Head of caudate nucleus (tissue), 42 donors: ENCODE data around the gene CEP97.
"Not testable (repeated sequence)": the region's sequence is repeated elsewhere in the genome, so short reads cannot be mapped to it uniquely, and the experiment has no call there.

Source experiments
- DNase-seq, 42 donors: peaks; one replicate each; pipeline versions ENCODE4 v3.0.0 to v3.0.0-alpha.2; 2020 to 2021; ENCODE audit warnings: mixed read lengths in 7 of 42
- intact Hi-C: fragments of 100-400 bp; cut with DNase I; formaldehyde crosslinking; loops from one replicate; pipeline ENCODE4 v1.15.0; 2022

CEP97 gene, protein sequence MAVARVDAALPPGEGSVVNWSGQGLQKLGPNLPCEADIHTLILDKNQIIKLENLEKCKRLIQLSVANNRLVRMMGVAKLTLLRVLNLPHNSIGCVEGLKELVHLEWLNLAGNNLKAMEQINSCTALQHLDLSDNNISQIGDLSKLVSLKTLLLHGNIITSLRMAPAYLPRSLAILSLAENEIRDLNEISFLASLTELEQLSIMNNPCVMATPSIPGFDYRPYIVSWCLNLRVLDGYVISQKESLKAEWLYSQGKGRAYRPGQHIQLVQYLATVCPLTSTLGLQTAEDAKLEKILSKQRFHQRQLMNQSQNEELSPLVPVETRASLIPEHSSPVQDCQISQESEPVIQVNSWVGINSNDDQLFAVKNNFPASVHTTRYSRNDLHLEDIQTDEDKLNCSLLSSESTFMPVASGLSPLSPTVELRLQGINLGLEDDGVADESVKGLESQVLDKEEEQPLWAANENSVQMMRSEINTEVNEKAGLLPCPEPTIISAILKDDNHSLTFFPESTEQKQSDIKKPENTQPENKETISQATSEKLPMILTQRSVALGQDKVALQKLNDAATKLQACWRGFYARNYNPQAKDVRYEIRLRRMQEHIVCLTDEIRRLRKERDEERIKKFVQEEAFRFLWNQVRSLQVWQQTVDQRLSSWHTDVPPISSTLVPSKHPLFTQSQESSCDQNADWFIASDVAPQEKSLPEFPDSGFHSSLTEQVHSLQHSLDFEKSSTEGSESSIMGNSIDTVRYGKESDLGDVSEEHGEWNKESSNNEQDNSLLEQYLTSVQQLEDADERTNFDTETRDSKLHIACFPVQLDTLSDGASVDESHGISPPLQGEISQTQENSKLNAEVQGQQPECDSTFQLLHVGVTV

DNA sequence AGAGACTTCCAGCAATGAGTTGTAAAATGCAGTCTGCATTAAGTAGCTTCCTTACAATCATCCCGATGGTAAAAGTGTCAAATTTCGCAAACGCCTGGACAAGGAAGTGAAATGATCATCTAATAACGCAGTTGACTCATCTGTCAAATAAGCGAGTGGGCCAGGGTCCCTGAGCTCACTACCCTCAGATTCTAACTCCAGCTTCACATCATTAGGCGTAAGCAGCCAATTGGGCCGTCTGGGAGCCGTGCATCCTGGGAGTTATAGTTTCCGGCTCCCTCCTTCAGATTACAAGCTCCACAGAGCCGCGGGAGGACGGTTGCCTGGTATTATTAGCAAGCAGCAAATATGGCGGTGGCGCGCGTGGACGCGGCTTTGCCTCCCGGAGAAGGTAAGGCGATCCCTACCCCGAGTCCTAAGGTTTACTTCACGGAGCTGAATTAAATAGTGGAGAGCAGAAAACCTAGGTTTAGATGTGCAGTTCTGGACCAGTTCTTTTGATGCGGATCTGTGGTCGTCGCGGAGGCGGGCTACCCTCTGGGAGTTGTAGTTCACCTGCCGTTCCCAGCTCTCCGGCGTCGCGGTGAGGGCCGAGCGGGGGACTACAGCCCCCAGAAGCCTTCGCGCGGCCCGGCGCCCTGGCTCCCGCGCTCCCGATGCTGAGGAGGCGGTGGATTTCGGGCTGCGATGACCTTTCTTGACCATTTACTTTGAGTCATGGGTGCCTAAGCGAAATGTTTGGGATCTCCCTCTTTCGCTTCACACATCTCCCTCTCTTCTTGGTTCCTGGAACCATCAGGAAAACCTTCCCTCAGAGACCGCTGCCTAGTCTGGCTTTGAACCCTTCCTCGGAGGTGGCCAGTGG lies at the start of gene CEP97:
CEP97 (plus strand) TSS at position 286 of the 865 bp plus-strand sequence; CDS start at position 349, 63 bp downstream.
- intact Hi-C loops: loop anchor here (10.0 kb wide), 1 partner anchor 60 kb away; no protein-coding TSS in a partner anchor
- DNase-seq: peak; percentile 86 to 98 (median 94)

DNA sequence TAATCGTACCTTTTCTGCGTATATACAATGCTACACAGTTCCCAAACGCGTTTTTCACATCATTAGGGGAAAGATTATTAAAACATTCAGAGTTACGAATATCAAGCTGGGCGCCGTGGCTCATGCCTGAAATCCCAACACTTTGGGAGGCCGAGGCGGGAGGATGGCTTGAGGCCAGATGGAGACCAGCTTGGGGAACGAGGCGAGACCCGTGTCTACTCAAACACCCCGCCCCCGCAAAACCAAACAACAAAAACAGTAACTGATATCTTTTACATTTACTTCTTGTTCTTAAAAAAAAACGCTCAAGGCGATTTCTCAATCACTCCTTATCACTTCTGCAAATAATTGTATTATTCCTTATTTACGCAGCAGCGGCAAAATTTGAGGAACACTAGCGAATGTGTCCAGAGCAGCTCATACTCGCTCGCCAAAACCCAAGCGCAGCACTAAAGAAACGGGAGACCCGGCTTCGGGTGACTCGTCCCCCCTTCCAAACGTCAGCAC lies 48.7 kb upstream of the CEP97 start:
- DNase-seq: peak in 6 of 42 donors; percentile 13 to 58 (median 32)
- intact Hi-C loops: loop anchor here (5.0 kb wide), 1 partner anchor 172 kb away; the partner anchor contains the start of gene NFKBIZ

DNA sequence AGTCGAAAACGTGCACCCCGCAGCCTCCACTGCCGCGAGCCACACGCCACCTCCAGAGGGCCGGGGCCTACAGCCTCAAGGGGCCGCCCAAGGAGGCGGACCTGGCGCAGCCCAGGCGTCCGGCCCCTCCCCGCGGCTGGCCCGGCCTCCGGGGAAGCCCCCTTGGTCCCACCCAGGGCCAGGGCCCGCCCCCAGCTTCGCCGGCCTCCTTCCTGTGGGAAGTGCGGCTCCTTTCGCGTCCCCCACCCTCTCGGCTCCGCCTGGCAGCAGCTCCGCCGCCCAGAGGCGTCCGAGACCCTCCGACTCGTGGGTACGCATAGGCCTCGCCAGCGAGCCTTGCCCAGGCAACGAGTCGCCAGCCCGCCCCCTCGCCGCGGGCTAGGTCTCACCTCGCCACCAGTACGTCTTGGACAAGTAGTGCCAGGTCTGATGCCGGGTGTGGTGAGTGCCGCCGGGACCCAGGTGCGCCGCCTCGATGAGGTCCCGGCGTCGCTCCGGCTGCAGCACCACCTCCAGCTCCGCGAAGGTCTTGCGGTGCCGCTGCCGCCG lies 48.1 kb upstream of the CEP97 start:
- intact Hi-C loops: loop anchor here (5.0 kb wide), 1 partner anchor 171 kb away; the partner anchor contains the start of gene NFKBIZ
- peak; percentile 63 to 95 (median 88) for DNase-seq

DNA sequence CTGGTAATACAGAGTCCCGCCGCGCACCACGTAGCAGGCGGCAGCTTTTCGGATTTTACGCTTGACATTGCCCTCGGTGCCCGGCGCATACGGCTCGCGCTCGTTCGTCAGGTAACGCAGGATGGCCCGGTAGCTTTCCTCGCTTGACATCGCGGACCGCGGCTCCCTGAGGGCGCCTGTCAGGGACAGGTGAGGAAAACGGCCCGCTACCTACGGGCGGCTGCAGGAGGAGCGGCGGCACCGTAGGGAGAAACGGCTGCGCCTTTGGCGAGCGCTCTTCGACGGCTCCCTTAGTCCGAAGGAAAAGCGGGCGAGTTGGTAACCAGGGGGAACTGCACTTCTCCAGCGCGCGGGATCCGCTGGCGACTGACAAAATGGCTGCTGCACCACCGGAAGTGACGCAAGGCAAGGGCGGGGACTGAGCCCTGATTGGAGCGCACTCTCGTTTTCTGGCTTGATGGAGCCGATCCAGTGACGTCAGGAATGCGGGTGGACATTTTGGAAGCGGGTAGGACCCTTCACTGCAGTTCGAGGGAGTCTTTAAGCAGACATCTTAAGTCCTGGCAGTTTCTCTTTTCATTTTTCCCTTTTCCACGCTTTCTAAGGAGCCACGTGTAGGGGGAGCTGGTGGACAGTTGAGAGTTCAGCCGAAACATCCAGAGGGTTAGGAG lies 47.5 kb upstream of the CEP97 start, which contains the start of gene ZBTB11:
ZBTB11 (minus strand) TSS at position 368 of the 671 bp plus-strand sequence; CDS start at position 150, 218 bp downstream.
- DNase-seq: peak; percentile 98 to 100 (median 100)
- intact Hi-C loops: loop anchor here (5.0 kb wide), 1 partner anchor 170 kb away; the partner anchor contains the start of gene NFKBIZ

DNA sequence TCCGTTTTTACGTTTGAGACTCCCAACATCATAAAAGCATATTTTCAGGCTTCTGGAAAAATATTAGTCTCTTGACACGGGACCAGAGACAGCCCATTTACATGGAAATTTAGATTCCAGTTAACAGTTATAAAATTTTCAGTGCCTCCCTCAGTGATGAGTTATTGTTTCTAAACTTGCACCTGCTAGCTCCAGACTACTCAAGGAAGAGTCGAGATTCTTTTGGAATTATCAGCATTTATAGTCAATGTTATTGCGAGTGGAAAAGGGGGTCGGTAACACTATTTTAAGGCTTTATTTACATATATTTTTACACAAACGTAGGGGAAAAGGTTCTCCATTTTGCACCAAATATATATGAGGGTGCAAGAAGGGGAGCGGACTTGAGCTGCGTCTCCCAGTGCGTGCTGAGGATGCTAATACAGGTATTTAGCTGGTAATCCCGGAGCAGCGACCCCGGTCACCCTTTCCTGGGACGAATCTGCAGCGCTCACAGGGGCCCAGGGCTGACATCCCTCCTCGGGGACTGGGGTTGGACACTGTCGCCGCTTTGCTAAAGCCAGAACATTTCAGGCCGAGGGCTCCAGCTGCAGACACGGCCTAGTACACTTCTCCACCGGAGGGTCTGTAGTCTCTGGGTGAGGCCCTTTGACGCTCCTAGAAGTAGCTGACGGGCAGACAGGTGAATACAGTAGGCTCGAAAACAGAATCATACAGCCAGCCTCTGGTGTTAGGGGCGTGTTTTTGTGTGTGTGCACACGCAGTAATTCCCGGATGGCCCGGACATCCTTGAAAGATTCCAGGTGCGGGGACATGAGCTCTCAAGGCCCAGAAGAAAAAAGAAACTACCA lies 46.8 kb upstream of the CEP97 start:
- peak in 2 of 42 donors; percentile 3 to 52 for DNase-seq

DNA sequence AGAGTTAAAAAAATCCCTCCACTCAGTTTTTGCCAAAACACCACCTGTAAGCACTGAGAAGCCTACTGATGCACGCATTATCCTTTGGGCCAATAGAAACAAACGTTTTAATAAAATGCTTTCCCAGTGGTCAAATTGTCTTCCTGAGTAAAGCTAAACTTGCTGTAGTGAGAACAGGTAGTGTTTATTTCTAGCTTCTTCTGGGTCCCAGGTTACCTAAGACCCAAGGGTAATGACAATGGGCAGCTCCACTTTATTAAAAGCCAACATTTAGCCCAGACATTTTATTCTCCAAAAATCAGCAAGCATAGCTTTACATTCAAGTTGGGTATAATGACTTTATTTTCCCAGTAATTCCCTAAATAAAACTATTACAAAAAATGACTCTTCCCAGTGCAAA lies 45.6 kb upstream of the CEP97 start:
- DNase-seq: not testable (repeated sequence)
- intact Hi-C loops: loop anchor here (5.0 kb wide), 1 partner anchor 168 kb away; the partner anchor contains the start of gene NFKBIZ

More for the DNA sequence above, 46.8 kb upstream of the CEP97 start:
- intact Hi-C loops: loop anchor here (5.0 kb wide), 1 partner anchor 170 kb away; the partner anchor contains the start of gene NFKBIZ

DNA sequence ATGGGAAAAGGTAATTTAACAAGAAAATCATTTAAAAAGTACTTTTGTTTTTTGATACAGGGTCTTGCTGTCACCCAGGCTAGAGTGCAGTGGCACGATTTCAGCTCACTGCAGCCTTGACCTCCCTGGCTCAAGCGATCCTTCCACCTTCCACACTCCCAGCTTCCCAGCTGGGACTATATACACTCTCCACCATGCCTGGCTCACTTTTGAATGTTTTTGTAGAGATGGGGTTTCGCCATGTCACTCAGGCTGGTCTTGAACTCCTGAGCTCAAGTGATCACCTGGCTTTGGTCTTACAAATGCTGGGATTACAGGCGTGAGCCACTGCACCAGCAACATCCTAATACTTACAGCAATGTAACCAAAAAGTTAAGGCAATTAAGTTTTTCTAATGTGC lies 43.9 kb upstream of the CEP97 start:
- intact Hi-C loops: no loop called here
- no peak for DNase-seq

DNA sequence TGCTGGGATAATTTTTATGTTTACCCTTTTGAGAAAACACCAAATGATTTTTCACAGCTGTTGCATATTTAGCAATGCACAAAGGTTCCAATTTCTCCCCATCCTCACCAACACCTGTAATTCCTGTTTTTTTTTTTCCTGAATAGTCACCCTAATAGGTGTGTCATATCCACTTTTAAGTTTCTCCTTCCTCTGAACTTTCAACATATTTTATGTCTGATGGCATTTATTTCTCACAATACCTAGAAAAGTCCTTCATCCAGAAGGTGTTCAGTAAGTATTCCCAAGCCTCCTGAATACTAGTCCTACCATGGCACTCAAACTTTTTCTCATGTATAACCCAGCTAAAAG lies 39.4 kb upstream of the CEP97 start:
- DNase-seq: no peak
- intact Hi-C loops: loop anchor here (5.0 kb wide), 1 partner anchor 113 kb away; the partner anchor contains the start of gene PCNP

DNA sequence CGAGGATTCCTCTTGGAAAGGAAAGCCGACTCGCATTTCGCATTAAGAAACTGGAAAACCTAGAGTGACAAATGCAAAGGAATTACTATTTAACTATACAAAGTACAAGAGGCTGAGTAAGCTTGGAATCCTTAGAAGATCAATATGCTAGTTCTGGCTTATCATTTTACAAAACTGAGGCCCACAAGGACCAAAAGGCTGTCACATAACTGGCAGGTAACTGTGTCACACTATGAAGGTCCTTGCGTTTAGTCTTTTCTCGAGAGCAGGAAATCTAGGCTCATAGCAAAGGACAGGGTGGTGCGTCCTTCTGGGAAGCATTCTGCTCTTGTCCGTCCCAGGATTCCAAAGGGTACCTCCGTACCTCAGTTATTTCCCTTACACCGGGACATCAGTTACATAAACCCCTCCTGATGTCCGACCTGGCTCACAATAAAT lies 38.5 kb upstream of the CEP97 start:
- intact Hi-C loops: loop anchor here (5.0 kb wide), 1 partner anchor 114 kb away; the partner anchor contains the start of gene PCNP
- no peak for DNase-seq

DNA sequence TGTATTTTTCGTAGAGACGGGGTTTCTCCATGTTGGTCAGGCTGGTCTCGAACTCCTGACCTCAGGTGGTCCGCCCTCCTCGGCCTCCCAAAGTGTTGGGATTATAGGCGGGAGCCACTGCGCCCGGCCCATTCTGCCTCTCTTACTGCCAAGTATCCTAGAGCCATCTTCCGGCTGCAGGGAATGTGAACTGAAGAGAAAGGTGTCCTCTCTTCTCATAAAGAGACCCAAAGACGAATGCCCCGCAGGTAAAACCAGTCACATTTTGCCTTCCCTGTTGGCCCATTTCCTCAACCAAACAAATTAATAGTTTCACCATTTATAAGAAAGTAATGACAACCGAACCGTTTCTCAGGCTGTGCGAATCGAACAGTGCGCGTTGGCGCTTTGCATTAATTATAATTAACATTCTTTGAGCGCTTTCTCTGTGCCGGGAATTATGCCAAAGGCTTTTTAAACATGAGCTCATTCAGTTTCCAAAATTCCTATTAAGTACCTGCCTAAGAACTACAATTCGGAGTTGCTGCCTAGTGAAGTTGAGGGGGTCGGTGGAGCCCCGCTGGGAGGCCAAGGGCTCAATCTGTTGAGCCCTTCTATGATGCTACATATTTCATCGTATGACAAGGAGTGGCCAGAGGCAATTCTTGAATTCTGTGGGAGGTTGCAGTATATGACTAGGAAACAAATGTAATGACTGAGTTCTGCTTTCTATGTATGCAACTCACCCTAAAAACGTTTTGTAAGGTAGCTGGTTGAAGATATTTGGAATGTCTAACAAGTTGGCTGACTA lies 37.1 kb upstream of the CEP97 start:
- DNase-seq: peak in 23 of 42 donors; percentile 18 to 59 (median 36)
- intact Hi-C loops: loop anchor here (5.0 kb wide), 1 partner anchor 115 kb away; the partner anchor contains the start of gene PCNP

DNA sequence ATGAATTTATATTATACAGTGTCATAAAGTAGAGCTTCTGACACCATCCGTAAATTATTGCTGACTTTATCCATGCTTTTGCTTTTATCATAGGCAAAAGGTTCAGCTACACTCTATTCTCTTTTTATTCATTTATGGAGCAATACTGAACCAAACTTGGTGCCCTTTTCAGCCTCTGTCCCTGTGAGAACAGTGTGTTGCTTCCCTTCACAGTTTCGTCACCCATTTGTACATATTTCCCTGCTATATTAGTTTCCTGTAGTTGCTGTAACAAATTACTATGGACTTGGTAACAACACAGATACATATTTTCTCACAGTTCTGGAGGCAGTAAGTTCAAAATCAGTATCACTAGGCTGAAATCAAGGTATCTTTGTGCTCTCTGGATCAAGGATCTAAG lies 35.1 kb upstream of the CEP97 start:
- intact Hi-C loops: loop anchor here (5.0 kb wide), 1 partner anchor 117 kb away; the partner anchor contains the start of gene PCNP
- DNase-seq: no peak

DNA sequence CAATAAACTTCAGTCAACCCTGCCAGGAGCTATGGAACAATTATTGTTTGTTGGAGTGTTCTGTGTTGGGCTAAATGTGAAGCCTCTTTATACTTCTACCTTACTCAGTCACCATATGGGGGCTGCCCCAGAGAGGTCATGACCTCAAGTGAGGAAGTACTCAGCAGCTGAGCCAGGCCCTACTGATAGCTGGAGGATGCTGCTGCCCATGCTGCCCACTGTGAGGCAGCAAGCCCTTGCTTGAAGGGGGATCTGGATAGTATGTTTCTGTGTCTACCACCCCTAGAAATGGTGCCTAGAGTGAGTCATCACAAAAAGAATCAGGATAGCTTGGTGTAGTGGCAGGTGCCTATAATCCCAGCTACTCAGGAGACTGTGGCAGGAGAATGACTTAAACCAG lies 33.4 kb upstream of the CEP97 start:
- no peak for DNase-seq
- intact Hi-C loops: loop anchor here (10.0 kb wide), 1 partner anchor 114 kb away; no protein-coding TSS in a partner anchor

DNA sequence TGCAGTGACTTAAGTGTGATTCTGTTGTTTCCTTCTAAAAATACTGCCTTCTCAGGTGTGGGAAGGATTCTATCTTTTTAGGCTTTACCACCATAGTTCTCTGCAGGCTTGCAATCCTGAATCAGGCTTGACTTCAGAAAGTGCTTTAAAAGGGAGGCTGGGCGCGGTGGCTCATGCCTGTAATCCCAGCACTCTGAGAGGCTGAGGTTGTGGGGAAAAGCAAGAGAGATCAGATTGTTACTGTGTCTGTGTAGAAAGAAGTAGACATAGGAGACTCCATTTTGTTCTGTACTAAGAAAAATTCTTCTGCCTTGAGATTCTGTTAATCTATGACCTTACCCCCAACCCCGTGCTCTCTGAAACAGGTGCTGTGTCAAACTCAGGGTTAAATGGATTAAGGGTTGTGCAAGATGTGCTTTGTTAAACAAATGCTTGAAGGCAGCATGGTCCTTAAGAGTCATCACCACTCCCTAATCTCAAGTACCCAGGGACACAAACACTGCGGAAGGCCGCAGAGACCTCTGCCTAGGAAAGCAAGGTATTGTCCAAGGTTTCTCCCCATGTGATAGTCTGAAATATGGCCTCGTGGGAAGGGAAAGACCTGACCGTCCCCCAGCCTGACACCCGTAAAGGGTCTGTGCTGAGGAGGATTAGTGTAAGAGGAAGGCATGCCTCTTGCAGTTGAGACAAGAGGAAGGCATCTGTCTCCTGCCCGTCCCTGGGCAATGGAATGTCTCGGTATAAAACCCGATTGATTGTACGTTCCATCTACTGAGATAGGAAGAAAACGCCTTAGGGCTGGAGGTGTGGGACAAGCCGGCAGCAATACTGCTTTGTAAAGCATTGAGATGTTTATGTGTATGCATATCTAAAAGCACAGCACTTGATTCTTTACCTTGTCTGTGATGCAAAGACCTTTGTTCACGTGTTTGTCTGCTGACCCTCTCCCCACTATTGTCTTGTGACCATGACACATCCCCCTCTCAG lies 32.4 kb upstream of the CEP97 start:
- DNase-seq: peak in 8 of 42 donors; percentile 29 to 59 (median 42)
- intact Hi-C loops: loop anchor here (10.0 kb wide), 1 partner anchor 113 kb away; no protein-coding TSS in a partner anchor

DNA sequence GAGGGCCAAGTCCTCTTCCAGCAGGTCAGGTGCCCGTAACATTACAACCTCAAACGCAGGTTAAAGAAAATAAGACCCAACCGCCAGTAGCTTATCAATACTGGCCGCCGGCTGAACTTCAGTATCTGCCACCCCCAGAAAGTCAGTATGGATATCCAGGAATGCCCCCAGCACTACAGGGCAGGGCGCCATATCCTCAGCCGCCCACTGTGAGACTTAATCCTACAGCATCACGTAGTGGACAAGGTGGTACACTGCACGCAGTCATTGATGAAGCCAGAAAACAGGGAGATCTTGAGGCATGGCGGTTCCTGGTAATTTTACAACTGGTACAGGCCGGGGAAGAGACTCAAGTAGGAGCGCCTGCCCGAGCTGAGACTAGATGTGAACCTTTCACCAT lies 30.9 kb upstream of the CEP97 start:
- intact Hi-C loops: loop anchor here (10.0 kb wide), 1 partner anchor 111 kb away; no protein-coding TSS in a partner anchor
- DNase-seq: peak in 1 of 42 donors; percentile 52
